H1 (cell line): ENCODE data around the gene TMEM18. TPM values are rescaled to one million over a fixed set of nuclear protein-coding genes. Genes with fewer than 3 reads are reported as not detected.

ENCODE experiments used
- CTCF ChIA-PET: fragments of 300-600 bp; sonication (Branson Sonifier 250); formaldehyde crosslinking; loops from one replicate; lab custom pipeline; 2021; ENCODE audit not compliant: partially characterized antibody; lab: Charles Lee
- POLR2A ChIA-PET: fragments of 300-600 bp; sonication (Branson Sonifier 250); formaldehyde crosslinking; loops from one replicate; lab custom pipeline; 2021; ENCODE audit warnings: inconsistent platforms; ENCODE audit not compliant: partially characterized antibody; lab: Charles Lee
- DNase-seq, 2 experiments: peaks; one replicate each; pipeline versions ENCODE4 v3.0.0 to v3.0.0-alpha.2; 2010 to 2022; ENCODE audit warnings: low spot score in 2 of 2, low read depth in 1 of 2, mixed read lengths in 1 of 2
- FAIRE-seq: peaks from 2 replicates; lab custom pipeline; 2011; peaks lifted over from hg19 to GRCh38; lab: Jason Lieb, UNC
- H2AFZ ChIP-seq: 2 replicates; pipeline ENCODE4 v1.8.1; 2012; ENCODE audit warnings: low read length, inconsistent platforms
- H2AK5ac ChIP-seq: 2 replicates; pipeline ENCODE4 v1.6.1; 2013; ENCODE audit warnings: low read depth, low read length
- H2BK120ac ChIP-seq: replicated peaks from 2 replicates; pipeline ENCODE3; 2013; ENCODE audit warnings: low read depth, low read length, inconsistent platforms
- H2BK12ac ChIP-seq: 2 replicates; pipeline ENCODE4 v1.6.1; 2013; ENCODE audit warnings: low read depth, low read length
- H2BK15ac ChIP-seq: 2 replicates; pipeline ENCODE4 v1.6.1; 2013; ENCODE audit warnings: low read length
- H2BK20ac ChIP-seq: 2 replicates; pipeline ENCODE4 v1.6.1; 2013; ENCODE audit warnings: low read length
- H2BK5ac ChIP-seq: 2 replicates; pipeline ENCODE4 v1.6.1; 2013; ENCODE audit warnings: low read depth, low read length
- H3K14ac ChIP-seq: 2 replicates; pipeline ENCODE4 v1.6.1; 2013; ENCODE audit warnings: inconsistent platforms; ENCODE audit not compliant: insufficient read length
- H3K18ac ChIP-seq: 2 replicates; pipeline ENCODE4 v1.6.1; 2013; ENCODE audit warnings: low read length; ENCODE audit errors: extremely low read depth
- H3K23ac ChIP-seq: 2 replicates; pipeline ENCODE4 v1.6.1; 2013; ENCODE audit warnings: inconsistent platforms; ENCODE audit not compliant: insufficient read length
- H3K23me2 ChIP-seq: 2 replicates; pipeline ENCODE4 v1.6.1; 2013; ENCODE audit warnings: low read depth, low read length
- H3K27ac ChIP-seq: 2 replicates; pipeline ENCODE4 v1.6.1; 2011; ENCODE audit warnings: low read depth, low read length, inconsistent platforms
- H3K27me3 ChIP-seq, 4 experiments: replicated peaks in 1 of 4; 1 replicate in 1 of 4; 2 replicates in 3 of 4; pipeline versions ENCODE4 v1.6.1 to v1.8.1; 2011 to 2013; ENCODE audit warnings: low read length in 3 of 4, mild to moderate bottlenecking in 3 of 4, inconsistent platforms in 2 of 4, mixed read lengths in 2 of 4, moderate library complexity in 1 of 4; ENCODE audit not compliant: control insufficient read depth in 3 of 4, insufficient read depth in 3 of 4; ENCODE audit errors: extremely low read depth in 1 of 4
- H3K36me3 ChIP-seq, 4 experiments: 2 replicates each; pipeline versions ENCODE4 v1.6.1 to v1.8.1; 2011 to 2013; ENCODE audit warnings: mild to moderate bottlenecking in 4 of 4, low read length in 3 of 4, moderate library complexity in 2 of 4, control low read depth in 1 of 4, inconsistent platforms in 1 of 4; ENCODE audit not compliant: insufficient read depth in 4 of 4, control insufficient read depth in 2 of 4
- H3K4ac ChIP-seq: replicated peaks from 2 replicates; pipeline ENCODE3; 2013; ENCODE audit warnings: low read length, low read depth, mixed read lengths, inconsistent platforms; ENCODE audit not compliant: insufficient read length
- H3K4me1 ChIP-seq, 4 experiments: replicated peaks in 1 of 4; 1 replicate in 1 of 4; 2 replicates in 3 of 4; pipeline versions ENCODE4 v1.6.1 to v1.8.1; 2011 to 2013; ENCODE audit warnings: low read length in 3 of 4, inconsistent platforms in 2 of 4, mixed read lengths in 1 of 4; ENCODE audit not compliant: insufficient read depth in 4 of 4, control insufficient read depth in 3 of 4
- H3K4me2 ChIP-seq, 2 experiments: 2 replicates each; pipeline versions ENCODE4 v1.6.1 to v1.8.1; 2011 to 2013; ENCODE audit warnings: low read depth in 2 of 2, low read length in 2 of 2, control low read depth in 1 of 2, inconsistent platforms in 1 of 2, mild to moderate bottlenecking in 1 of 2; ENCODE audit not compliant: insufficient read depth in 1 of 2
- H3K4me3 ChIP-seq, 4 experiments: fragments of 200-600, 300-600 bp in 1 of 4; sonication (generic), shearing (Covaris generic), sonication (Bioruptor Twin) in 1 of 4; 2 replicates each; pipeline versions ENCODE4 v1.5.1 to v1.8.1; 2011 to 2016; ENCODE audit warnings: low read length in 4 of 4, low read depth in 3 of 4, control low read depth in 2 of 4, inconsistent platforms in 2 of 4, mild to moderate bottlenecking in 2 of 4, mixed read lengths in 1 of 4, moderate library complexity in 1 of 4; ENCODE audit not compliant: insufficient read depth in 2 of 4; ENCODE audit errors: extremely low read depth in 1 of 4
- H3K56ac ChIP-seq: replicated peaks from 2 replicates; pipeline ENCODE3; 2013; ENCODE audit warnings: low read depth, mild to moderate bottlenecking, mixed read lengths, low read length, inconsistent platforms; ENCODE audit not compliant: insufficient read length
- H3K79me1 ChIP-seq: 2 replicates; pipeline ENCODE4 v1.6.1; 2013; ENCODE audit warnings: low read depth, low read length, control low read depth
- H3K79me2 ChIP-seq, 2 experiments: 2 replicates each; pipeline versions ENCODE4 v1.6.1 to v1.8.1; 2012 to 2013; ENCODE audit warnings: low read length in 2 of 2, mild to moderate bottlenecking in 2 of 2, inconsistent platforms in 1 of 2; ENCODE audit not compliant: insufficient read depth in 2 of 2, control insufficient read depth in 1 of 2
- H3K9ac ChIP-seq, 4 experiments: replicated peaks in 1 of 4; 1 replicate in 1 of 4; 2 replicates in 3 of 4; pipeline versions ENCODE4 v1.6.1 to v1.8.1; 2011 to 2013; ENCODE audit warnings: low read depth in 3 of 4, low read length in 3 of 4, control low read depth in 2 of 4, mild to moderate bottlenecking in 2 of 4, moderate library complexity in 2 of 4, inconsistent platforms in 1 of 4; ENCODE audit errors: extremely low read depth in 1 of 4
- H3K9me3 ChIP-seq, 2 experiments: 2 replicates each; pipeline versions ENCODE4 v1.6.1 to v1.8.1; 2012 to 2013; ENCODE audit warnings: mild to moderate bottlenecking in 2 of 2, moderate library complexity in 2 of 2, control low read depth in 1 of 2, inconsistent platforms in 1 of 2, low read depth in 1 of 2, low read length in 1 of 2, mixed read lengths in 1 of 2; ENCODE audit not compliant: insufficient read depth in 2 of 2
- H4K20me1 ChIP-seq, 2 experiments: replicated peaks in 1 of 2; 2 replicates each; pipeline versions ENCODE3 to v1.8.1; 2011 to 2013; ENCODE audit warnings: inconsistent platforms in 2 of 2, low read length in 2 of 2, mild to moderate bottlenecking in 1 of 2; ENCODE audit not compliant: insufficient read depth in 2 of 2, control insufficient read depth in 1 of 2
- H4K5ac ChIP-seq: 2 replicates; pipeline ENCODE4 v1.6.1; 2013; ENCODE audit warnings: low read length, low read depth, mixed read lengths, inconsistent platforms; ENCODE audit not compliant: insufficient read length
- H4K8ac ChIP-seq: 2 replicates; pipeline ENCODE4 v1.8.0; 2013; ENCODE audit warnings: mild to moderate bottlenecking, moderate library complexity, low read length, inconsistent platforms; ENCODE audit not compliant: insufficient read depth; ENCODE audit errors: extremely low read depth
- H4K91ac ChIP-seq: replicated peaks from 2 replicates; pipeline ENCODE3; 2013; ENCODE audit warnings: low read length, mixed read lengths, inconsistent platforms; ENCODE audit not compliant: insufficient read length
- CHD1 ChIP-seq: IDR thresholded peaks from 2 replicates; pipeline ENCODE4 v1.6.1; 2012; ENCODE audit warnings: low read depth, low read length, improper control_type of control experiment
- EP300 ChIP-seq, 2 experiments: IDR thresholded peaks; 1 replicate in 1 of 2; 2 replicates in 1 of 2; pipeline ENCODE4 v1.6.1; 2011 to 2012; ENCODE audit warnings: low read depth in 2 of 2, low read length in 2 of 2, mild to moderate bottlenecking in 2 of 2, borderline replicate concordance in 1 of 2, inconsistent platforms in 1 of 2, moderate library complexity in 1 of 2
- HDAC2 ChIP-seq, 2 experiments: fragments of 300-600 bp in 1 of 2; sonication (generic) in 1 of 2; IDR thresholded peaks; 2 replicates each; pipeline ENCODE4 v1.6.1; 2011 to 2012; ENCODE audit warnings: low read depth in 2 of 2, low read length in 2 of 2, mild to moderate bottlenecking in 2 of 2, moderate library complexity in 2 of 2, borderline replicate concordance in 1 of 2, inconsistent platforms in 1 of 2
- WGBS, 2 experiments: shearing (Covaris generic) in 1 of 2; methylation state at CpG; one replicate each; pipeline versions ENCODE4 v1.1.6 to v1.1.7; 2013 to 2015; ENCODE audit warnings: low lambda C conversion rate in 2 of 2, mixed read lengths in 2 of 2, inconsistent platforms in 1 of 2, low coverage in 1 of 2, missing lambda C conversion rate in 1 of 2; ENCODE audit not compliant: insufficient replicate concordance in 2 of 2, insufficient coverage in 1 of 2, insufficient read length in 1 of 2; ENCODE audit errors: extremely low coverage in 1 of 2, missing lambda C conversion rate in 1 of 2; 5-methylcytosine and 5-hydroxymethylcytosine counted together
- polyA plus RNA-seq, 7 experiments: library from polyadenylated mRNA; depleted of rRNA in 3 of 7; stranded (reverse) in 5 of 7; unstranded in 2 of 7; fragments of >200 nt in 5 of 7; fragments of 200-250 nt in 2 of 7; gene quantifications; 1 replicate in 5 of 7; 2 replicates in 1 of 7; 4 replicates in 1 of 7; pipeline versions ENCODE4 v1.2.1 to v1.2.3, GENCODE V29; 2011 to 2013; ENCODE audit warnings: missing spikeins in 2 of 7, mixed read lengths in 2 of 7
- total RNA-seq: library from RNA; stranded (reverse); fragmentation: NEBNext Ultra II Directional; extraction: Animal tissue kit (Norgen Biotek cat#: 25700); gene quantifications from 2 replicates; pipeline ENCODE4 v1.2.1, GENCODE V29; 2021

TMEM18 gene
- total and polyA plus RNA-seq, 2 of the 8 experiments (the other 6 are each of a cell fraction or from before 2014, with no cell fraction given) = 22.4 to 27.1 TPM

DNA sequence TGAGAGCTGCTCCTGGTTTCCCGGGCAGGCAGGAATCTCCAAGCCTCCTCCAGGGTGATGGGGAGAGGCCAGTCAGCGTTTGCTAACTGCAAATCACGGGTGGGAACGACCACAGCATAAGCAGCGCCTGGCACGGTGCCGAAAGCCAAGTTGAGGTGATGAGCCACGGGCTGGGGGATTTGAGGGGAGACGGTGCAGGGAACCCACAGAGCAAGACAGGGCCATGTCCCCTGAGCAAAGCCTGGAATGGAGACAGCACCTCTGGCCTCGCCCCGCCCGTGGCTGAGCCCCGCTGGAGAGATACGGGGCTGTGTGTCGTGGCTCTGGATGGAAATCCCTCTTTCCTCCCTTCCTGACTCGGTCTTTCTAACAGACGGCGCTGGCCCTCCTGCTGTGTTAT, 31.5 kb upstream of the TMEM18 start:
- Histone ChIP-seq H3K23ac (no peak overlapping the region), H2BK15ac (no peak overlapping the region), H3K4me1 (no peaks in the 10 kb centered on the region; a peak in 2 of 7 replicates), H3K27ac (no peak overlapping the region), H4K91ac (no peak overlapping the region), H2BK5ac (no peak overlapping the region), H3K79me1 (no peaks in the 10 kb centered on the region), H2AFZ (no peak overlapping the region), H3K4me3 (no peak overlapping the region), H3K79me2 (no peaks in the 10 kb centered on the region), H3K27me3 (peaks cover 0 to 2% (median 0%) of the 10 kb centered on the region in 4 experiments; a peak in 2 of 7 replicates), H3K23me2 (no peaks in the 10 kb centered on the region), H4K8ac (no peak overlapping the region), H2BK20ac (no peak overlapping the region), H3K18ac (no peak overlapping the region), H3K9ac (no peak overlapping the region), H3K4me2 (no peak overlapping the region), H3K36me3 (no peaks in the 10 kb centered on the region), H3K14ac (no peak overlapping the region), H3K4ac (no peak overlapping the region), H2BK120ac (no peak overlapping the region), H4K5ac (no peak overlapping the region), H2AK5ac (0 out of 2 replicates have a peak overlapping the region, but pooled peaks have one; percentile 28), H4K20me1 (no peaks in the 10 kb centered on the region), H2BK12ac (0 out of 2 replicates have a peak overlapping the region, but pooled peaks have one; percentile 50), H3K56ac (no peak overlapping the region), H3K9me3 (no peaks in the 10 kb centered on the region)
- no peak for FAIRE-seq
- CTCF ChIA-PET = interaction anchor here (0.8 to 1.6 kb wide), 3 partner anchors 9 to 42 kb away, joined by 3 to 5 read pairs (median 4); no protein-coding TSS in a partner anchor
- POLR2A ChIA-PET = no interaction called here
- whole genome bisulfite sequencing, 2 experiments = 90% methylated on average over 17 of the region's 18 CpGs; no CpG with 5 or more reads in 1 of the 2 experiments
- no peak for DNase-seq
- TF ChIP-seq HDAC2 (IDR thresholded peaks at IDR 0.05; ENCODE audit: borderline replicate concordance in 1 of 2, low read depth in 2 of 2, low read length in 2 of 2) (no peak), EP300 (IDR thresholded peaks at IDR 0.05; ENCODE audit: borderline replicate concordance in 1 of 2, low read depth in 2 of 2, low read length in 2 of 2) (no peak), CHD1 (no peak)
